Gastrocnemius medialis (tissue), 4 donors: Measurements from ENCODE around the gene MYLK. TPM values are rescaled to one million over a fixed set of nuclear protein-coding genes. Genes with fewer than 3 reads are reported as not detected.

Experiments
- ATAC-seq, 2 donors: fragments of 150-250 bp; one replicate each; pipeline ENCODE4 v1.9.1; 2016
- DNase-seq, 2 donors: peaks; one replicate each; pipeline ENCODE4 v3.0.0-alpha.2; 2019
- H3K27ac ChIP-seq, 4 donors: fragments of 200-600 bp; sonication (generic); 1 replicate in 1 of 4; 2 replicates in 3 of 4; pipeline ENCODE4 v1.5.1; 2016 to 2018; ENCODE audit warnings: mild to moderate bottlenecking in 2 of 4, moderate library complexity in 1 of 4
- H3K27me3 ChIP-seq, 3 donors: fragments of 200-600 bp; sonication (generic) in 2 of 3; 1 replicate in 1 of 3; 2 replicates in 2 of 3; pipeline versions ENCODE4 v1.5.1 to v1.6.0; 2016 to 2019; ENCODE audit warnings: mild to moderate bottlenecking in 1 of 3, moderate library complexity in 1 of 3
- H3K36me3 ChIP-seq, 2 donors: fragments of 200-600 bp; sonication (generic) in 1 of 2; one replicate each; pipeline ENCODE4 v1.5.1; 2017 to 2018
- H3K4me1 ChIP-seq, 2 donors: fragments of 200-600 bp; sonication (generic) in 1 of 2; one replicate each; pipeline ENCODE4 v1.5.1; 2016 to 2017; ENCODE audit warnings: mild to moderate bottlenecking in 2 of 2
- H3K4me3 ChIP-seq, 4 donors: fragments of 200-600 bp; sonication (generic) in 3 of 4; 1 replicate in 1 of 4; 2 replicates in 3 of 4; pipeline ENCODE4 v1.5.1; 2016 to 2019; ENCODE audit warnings: mild to moderate bottlenecking in 2 of 4
- H3K9me3 ChIP-seq, 3 donors: fragments of 200-600 bp; sonication (generic) in 2 of 3; 1 replicate in 1 of 3; 2 replicates in 2 of 3; pipeline ENCODE4 v1.5.1; 2016 to 2019
- CTCF ChIP-seq, 5 experiments: fragments of 450-650 bp in 3 of 5; fragments of 200-600 bp in 2 of 5; sonication (generic) in 2 of 5; IDR thresholded peaks in 4 of 5; conservative IDR thresholded peaks in 1 of 5; 1 replicate in 4 of 5; 2 replicates in 1 of 5; pipeline ENCODE4 v1.5.1; 2016 to 2019; ENCODE audit warnings: antibody characterized with exemption in 5 of 5, mild to moderate bottlenecking in 3 of 5, moderate library complexity in 3 of 5
- POLR2A ChIP-seq, 2 donors: fragments of 450-650 bp; IDR thresholded peaks; one replicate each; pipeline ENCODE4 v1.6.1; 2017; ENCODE audit warnings: antibody characterized with exemption in 2 of 2, mild to moderate bottlenecking in 2 of 2, moderate library complexity in 2 of 2
- in situ Hi-C, 4 donors: fragments of 200-750 bp; cut with MboI; loops; one replicate each; pipeline versions ENCODE4 v1.15.0 to v1.8.0; 2017; ENCODE audit warnings: low sequenced_read_pairs in 4 of 4
- intact Hi-C: fragments of 100-400 bp; cut with DNase I; formaldehyde crosslinking; loops from one replicate; pipeline ENCODE4 v1.15.1; 2023; ENCODE audit warnings: low total_unique reads
- total RNA-seq, 4 donors: library from RNA; depleted of rRNA; stranded (reverse); fragments of >200 nt; gene quantifications; one replicate each; pipeline versions ENCODE4 v1.1.0 to v1.2.3, GENCODE V29; 2016

MYLK gene
- total RNA-seq, 4 donors from 2014 or later, result 5.6 to 19.6 (median 8.8) TPM

GRCh38 chr3:123660900-123661299, 223.2 kb downstream of the MYLK start:
- peak overlapping the region; percentile 38 to 67 (median 48) for H3K27ac ChIP-seq
- H3K36me3 ChIP-seq, result no peaks in the 10 kb centered on the region
- no peaks in the 10 kb centered on the region for H3K9me3 ChIP-seq
- no peak overlapping the region for H3K4me3 ChIP-seq
- in situ Hi-C loops (no loop called here), intact Hi-C loops (no loop called here)
- TF ChIP-seq POLR2A (IDR thresholded peaks at IDR 0.05), result no peak
- no peak for TF ChIP-seq CTCF (IDR thresholded peaks at IDR 0.05 in 4 of 5, conservative IDR thresholded peaks at IDR 0.05 in 1 of 5)
- ATAC-seq, result peak; percentile 64 to 71
- no peaks in the 10 kb centered on the region for H3K27me3 ChIP-seq
- peak; percentile 52 to 75 for DNase-seq
- H3K4me1 ChIP-seq, result peaks cover 29 to 54% of the 10 kb centered on the region in 2 donors

- peaks cover 29 to 53% of the 10 kb centered on the region in 2 donors for H3K4me1 ChIP-seq
- no peak for TF ChIP-seq CTCF (IDR thresholded peaks at IDR 0.05 in 4 of 5, conservative IDR thresholded peaks at IDR 0.05 in 1 of 5)
- TF ChIP-seq POLR2A (IDR thresholded peaks at IDR 0.05), result no peak
- H3K36me3 ChIP-seq, result no peaks in the 10 kb centered on the region
- in situ Hi-C loops, result no loop called here
- DNase-seq, result no peak
- no peak for ATAC-seq
- intact Hi-C loops, result no loop called here
- no peak overlapping the region for H3K4me3 ChIP-seq
- no peaks in the 10 kb centered on the region for H3K27me3 ChIP-seq
- H3K27ac ChIP-seq, result peak overlapping the region in 2 of 4 donors; percentile 50 to 57
- no peaks in the 10 kb centered on the region for H3K9me3 ChIP-seq
Observed at GRCh38 chr3:123660141-123660675, 223.9 kb downstream of the MYLK start.

- peak overlapping the region in 2 of 4 donors; percentile 50 to 56 for H3K27ac ChIP-seq
- peaks cover 33 to 56% of the 10 kb centered on the region in 2 donors for H3K4me1 ChIP-seq
- in situ Hi-C loops, result loop anchor here in 1 of 4 donors (10.0 kb wide), 1 partner anchor 56 kb away; no protein-coding TSS in a partner anchor
Observed at GRCh38 chr3:123658852-123659206, 225.3 kb downstream of the MYLK start.

GRCh38 chr3:123658118-123658851, 225.8 kb downstream of the MYLK start:
- TF ChIP-seq POLR2A (IDR thresholded peaks at IDR 0.05) (no peak), CTCF (IDR thresholded peaks at IDR 0.05 in 4 of 5, conservative IDR thresholded peaks at IDR 0.05 in 1 of 5) (no peak)
- Histone ChIP-seq H3K27me3 (no peaks in the 10 kb centered on the region), H3K36me3 (no peaks in the 10 kb centered on the region), H3K27ac (peak overlapping the region; percentile 12 to 56 (median 50)), H3K4me1 (peaks cover 36 to 56% of the 10 kb centered on the region in 2 donors), H3K9me3 (no peaks in the 10 kb centered on the region), H3K4me3 (no peak overlapping the region)
- in situ Hi-C loops, result loop anchor here in 1 of 4 donors (10.0 kb wide), 1 partner anchor 57 kb away; no protein-coding TSS in a partner anchor
- peak; percentile 46 to 72 for DNase-seq
- intact Hi-C loops, result loop anchor here (10.0 kb wide), 1 partner anchor 327 kb away; no protein-coding TSS in a partner anchor
- ATAC-seq, result peak; percentile 57 to 77

More at GRCh38 chr3:123658852-123659206, 225.3 kb downstream of the MYLK start:
- TF ChIP-seq POLR2A (IDR thresholded peaks at IDR 0.05) (no peak), CTCF (IDR thresholded peaks at IDR 0.05 in 4 of 5, conservative IDR thresholded peaks at IDR 0.05 in 1 of 5) (no peak)
- H3K36me3 ChIP-seq, result no peaks in the 10 kb centered on the region
- no peaks in the 10 kb centered on the region for H3K27me3 ChIP-seq
- ATAC-seq (no peak), DNase-seq (peak in 1 of 2 donors; percentile 50)
- no peaks in the 10 kb centered on the region for H3K9me3 ChIP-seq
- H3K4me3 ChIP-seq, result no peak overlapping the region
- intact Hi-C loops, result loop anchor here (10.0 kb wide), 1 partner anchor 326 kb away; no protein-coding TSS in a partner anchor
